ENCODE data around the gene DYNLT4. TPM values are rescaled to one million over a fixed set of nuclear protein-coding genes. Genes with fewer than 3 reads are reported as not detected.

The DYNLT4 gene
- total and polyA plus RNA-seq, 8 donors = 0.28 to 1.8 (median 0.38) TPM

DNA sequence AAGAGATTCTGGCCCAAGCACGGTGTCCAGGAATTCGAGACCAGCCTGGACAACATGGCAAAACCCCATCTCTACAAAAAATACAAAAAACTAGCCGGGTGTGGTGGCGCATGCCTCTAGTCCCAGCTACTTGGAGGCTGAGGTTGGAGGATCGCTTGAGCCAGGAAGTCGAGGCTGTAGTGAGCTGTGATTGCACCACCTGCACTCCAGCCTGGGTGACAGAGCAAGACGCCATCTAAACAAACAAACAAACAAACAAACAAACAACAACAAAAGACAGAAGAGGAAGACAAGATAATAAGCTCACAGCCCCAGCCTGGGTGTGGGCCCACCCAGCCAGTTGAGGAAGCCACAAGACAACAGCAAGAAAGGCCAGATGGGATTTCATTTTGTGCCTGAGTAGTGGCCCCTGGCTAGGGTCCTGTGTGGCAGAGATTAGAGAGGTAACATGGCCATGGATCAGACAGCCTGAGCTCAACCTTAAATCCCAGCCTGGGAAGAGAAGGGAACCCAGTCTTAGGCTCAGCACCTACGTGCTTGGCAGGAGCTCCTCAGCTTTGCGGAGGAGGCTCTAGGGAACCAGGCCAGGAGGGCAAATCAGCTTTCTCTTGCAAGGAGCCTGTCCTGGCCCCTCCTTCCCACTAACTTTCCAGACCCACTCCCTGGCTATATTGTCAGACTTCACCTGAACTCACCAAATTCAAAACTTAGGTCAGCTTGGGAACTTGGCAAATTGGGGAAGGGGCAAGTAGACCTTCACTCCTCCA is 14.2 kb downstream of the DYNLT4 start:
- Histone ChIP-seq H3K4me1 (no peaks in the 10 kb centered on the region), H3K36me3 (no peaks in the 10 kb centered on the region), H3K4me3 (no peak overlapping the region), H3K27ac (no peak overlapping the region), H3K27me3 (no peaks in the 10 kb centered on the region), H3K9me3 (no peaks in the 10 kb centered on the region)
- WGBS, 2 donors = 82 to 83% methylated on average over 9 of the region's 9 CpGs
- DNase-seq = peak in 2 of 6 donors; percentile 13 to 27
- TF ChIP-seq, protein P1, sequence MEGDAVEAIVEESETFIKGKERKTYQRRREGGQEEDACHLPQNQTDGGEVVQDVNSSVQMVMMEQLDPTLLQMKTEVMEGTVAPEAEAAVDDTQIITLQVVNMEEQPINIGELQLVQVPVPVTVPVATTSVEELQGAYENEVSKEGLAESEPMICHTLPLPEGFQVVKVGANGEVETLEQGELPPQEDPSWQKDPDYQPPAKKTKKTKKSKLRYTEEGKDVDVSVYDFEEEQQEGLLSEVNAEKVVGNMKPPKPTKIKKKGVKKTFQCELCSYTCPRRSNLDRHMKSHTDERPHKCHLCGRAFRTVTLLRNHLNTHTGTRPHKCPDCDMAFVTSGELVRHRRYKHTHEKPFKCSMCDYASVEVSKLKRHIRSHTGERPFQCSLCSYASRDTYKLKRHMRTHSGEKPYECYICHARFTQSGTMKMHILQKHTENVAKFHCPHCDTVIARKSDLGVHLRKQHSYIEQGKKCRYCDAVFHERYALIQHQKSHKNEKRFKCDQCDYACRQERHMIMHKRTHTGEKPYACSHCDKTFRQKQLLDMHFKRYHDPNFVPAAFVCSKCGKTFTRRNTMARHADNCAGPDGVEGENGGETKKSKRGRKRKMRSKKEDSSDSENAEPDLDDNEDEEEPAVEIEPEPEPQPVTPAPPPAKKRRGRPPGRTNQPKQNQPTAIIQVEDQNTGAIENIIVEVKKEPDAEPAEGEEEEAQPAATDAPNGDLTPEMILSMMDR (IDR thresholded peaks at IDR 0.05) = no peak
- no peak for FAIRE-seq
- intact Hi-C loops (cut with DNase I) = loop anchor here in 1 of 3 donors (10.0 kb wide), 1 partner anchor 512 kb away; no protein-coding TSS in a partner anchor
- no peak for ATAC-seq

DNA sequence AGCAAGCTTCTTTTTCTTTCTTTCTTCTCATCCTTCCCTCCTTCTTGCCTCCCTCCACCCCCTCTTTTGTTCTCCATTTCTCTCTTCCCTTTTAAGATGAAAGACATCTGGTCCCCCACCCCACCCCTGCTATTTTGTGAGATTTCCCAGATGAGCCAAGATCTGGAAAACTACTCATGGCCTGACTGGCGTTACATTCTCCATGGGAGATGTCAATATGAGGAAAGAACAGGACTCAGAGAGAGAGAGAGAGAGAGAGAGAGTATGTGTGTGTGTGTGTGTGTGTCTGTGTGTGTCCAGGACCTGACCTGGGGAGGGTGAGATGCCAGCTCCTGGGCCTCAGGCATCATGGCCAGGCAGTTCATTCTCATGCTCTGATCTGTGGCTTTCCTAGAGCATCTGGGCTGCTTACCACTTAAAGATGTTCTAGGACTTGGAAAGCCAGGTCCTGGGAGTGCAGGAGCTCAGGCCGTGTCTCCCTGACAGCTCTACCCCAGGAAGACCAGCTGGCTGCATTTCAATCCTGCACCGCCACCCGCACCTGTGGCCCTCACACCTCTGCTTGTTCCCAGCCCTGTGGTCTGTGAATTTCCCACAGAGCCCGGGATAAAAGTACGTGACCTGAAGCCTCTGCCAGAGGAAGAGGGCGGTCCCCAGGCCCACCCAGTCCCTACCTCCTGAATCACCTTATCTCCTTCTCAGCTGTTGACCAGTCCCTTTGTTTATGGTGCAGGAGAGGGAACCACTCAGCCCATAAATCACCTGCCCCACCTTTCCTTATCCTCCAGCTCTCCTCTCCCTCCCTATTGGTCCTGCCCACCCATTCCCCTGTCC is 16.0 kb downstream of the DYNLT4 start:
- WGBS, 2 donors = 35 to 50% methylated on average over 7 of the region's 7 CpGs
- ATAC-seq = peak in 1 of 4 donors; percentile 10
- intact Hi-C loops (cut with DNase I) = loop anchor here in 1 of 3 donors (10.0 kb wide), 1 partner anchor 514 kb away; no protein-coding TSS in a partner anchor

GRCh38 chr1:44788120-44788860 is 18.9 kb downstream of the DYNLT4 start, which contains the start of gene BEST4:
Gene BEST4, minus strand, starts transcription at chr1:44788170. Its CDS starts 465 bp downstream, at chr1:44787705.
- DNase-seq (no peak), ATAC-seq (no peak), FAIRE-seq (no peak)
- no peaks in the 10 kb centered on the region for H3K9me3 ChIP-seq
- no peak within 1 kb of the TSS for H3K4me3 ChIP-seq
- intact Hi-C loops (cut with DNase I) = loop anchor here in 1 of 3 donors (5.0 kb wide), 2 partner anchors 54 to 224 kb away; partner anchors contain the start of genes HECTD3, PTCH2 and UROD
- H3K36me3 ChIP-seq = no peaks in the 10 kb centered on the region
- 78% methylated on average over 9 of the region's 9 CpGs for WGBS, 2 donors
- no peaks in the 10 kb centered on the region for H3K27me3 ChIP-seq
- peaks cover 0 to 10% (median 0%) of the 10 kb centered on the region in 3 donors for H3K4me1 ChIP-seq
- TF ChIP-seq, protein P1 (IDR thresholded peaks at IDR 0.05) = no peak
- H3K27ac ChIP-seq = no peak within 1 kb of the TSS

More for the DNA sequence above, 16.0 kb downstream of the DYNLT4 start:
- Histone ChIP-seq H3K4me3 (no peak overlapping the region), H3K36me3 (no peaks in the 10 kb centered on the region), H3K27ac (no peak overlapping the region), H3K27me3 (no peaks in the 10 kb centered on the region), H3K9me3 (no peaks in the 10 kb centered on the region), H3K4me1 (peaks cover 0 to 3% (median 0%) of the 10 kb centered on the region in 3 donors)
- TF ChIP-seq, protein P1 (IDR thresholded peaks at IDR 0.05) = no peak
- FAIRE-seq = no peak
- DNase-seq = peak in 1 of 6 donors; percentile 28

DNA sequence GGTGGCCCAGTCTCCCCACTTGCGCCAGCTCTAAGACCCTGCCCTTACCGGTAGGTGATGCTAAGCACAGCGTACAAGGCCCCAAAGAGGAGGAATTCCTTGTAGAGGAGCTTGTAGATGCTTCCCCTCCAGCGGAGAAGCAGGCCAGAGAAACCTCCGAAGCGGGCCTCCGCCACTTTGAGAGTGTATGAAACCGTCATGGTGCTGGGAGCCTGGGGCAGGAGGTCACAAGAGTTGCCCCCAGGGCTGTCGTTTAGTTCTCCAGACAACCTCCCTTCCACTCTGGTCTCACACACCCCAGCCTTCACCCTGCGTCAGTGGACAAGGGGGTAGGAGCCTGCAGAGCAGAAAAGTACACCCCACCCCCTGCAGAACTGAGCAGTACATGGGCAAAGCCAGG is 19.6 kb downstream of the DYNLT4 start:
- Histone ChIP-seq H3K4me3 (no peak overlapping the region), H3K4me1 (peaks cover 0 to 10% (median 0%) of the 10 kb centered on the region in 3 donors), H3K27me3 (no peaks in the 10 kb centered on the region), H3K27ac (no peak overlapping the region), H3K36me3 (no peaks in the 10 kb centered on the region), H3K9me3 (no peaks in the 10 kb centered on the region)
- FAIRE-seq (no peak), ATAC-seq (no peak), DNase-seq (peak in 2 of 6 donors; percentile 12 to 55)
- TF ChIP-seq, protein P1 (IDR thresholded peaks at IDR 0.05) = no peak
- WGBS, 2 donors = 94 to 95% methylated on average over 10 of the region's 10 CpGs
- intact Hi-C loops (cut with DNase I) = loop anchor here in 1 of 3 donors (5.0 kb wide), 2 partner anchors 55 to 225 kb away; partner anchors contain the start of genes HECTD3, PTCH2 and UROD

Data from pancreas (tissue), 10 donors.